NCI-H1048 (cell line): ENCODE measurements around the gene CCDC198.

Source experiments
- DNase-seq: peaks from one replicate; lab custom pipeline; 2025; lab: John Stamatoyannopoulos, UW

The CCDC198 gene

GRCh38 chr14:57493467-57494181 is at the start of gene CCDC198:
CCDC198 (minus strand) TSS chr14:57493857; CDS start chr14:57493715, 142 bp downstream.
- no peak for DNase-seq

- no peak for DNase-seq
Measured at GRCh38 chr14:57533214-57533613, 39.6 kb upstream of the CCDC198 start.

GRCh38 chr14:57530571-57530970 is 36.9 kb upstream of the CCDC198 start:
- no peak for DNase-seq

GRCh38 chr14:57526942-57527341 is 33.3 kb upstream of the CCDC198 start:
- DNase-seq = no peak

- no peak for DNase-seq
Measured at GRCh38 chr14:57519043-57519442, 25.4 kb upstream of the CCDC198 start.

GRCh38 chr14:57512220-57512619 is 18.6 kb upstream of the CCDC198 start:
- DNase-seq = no peak

- no peak for DNase-seq
Measured at GRCh38 chr14:57508756-57509155, 15.1 kb upstream of the CCDC198 start.

GRCh38 chr14:57502586-57503254 is 9.1 kb upstream of the CCDC198 start:
- DNase-seq = no peak

GRCh38 chr14:57501039-57501557 is 7.4 kb upstream of the CCDC198 start:
- no peak for DNase-seq

- no peak for DNase-seq
Measured at GRCh38 chr14:57498659-57499058, 5.0 kb upstream of the CCDC198 start.

GRCh38 chr14:57498035-57498434 is 4.4 kb upstream of the CCDC198 start:
- no peak for DNase-seq

GRCh38 chr14:57495416-57495815 is 1.8 kb upstream of the CCDC198 start:
- DNase-seq = no peak

- DNase-seq = no peak
Measured at GRCh38 chr14:57492859-57493258, 798 bp downstream of the CCDC198 start.

GRCh38 chr14:57491640-57492039 is 2.0 kb downstream of the CCDC198 start:
- DNase-seq = no peak

- no peak for DNase-seq
Measured at GRCh38 chr14:57487771-57488170, 5.9 kb downstream of the CCDC198 start.

GRCh38 chr14:57486767-57487379 is 6.8 kb downstream of the CCDC198 start:
- DNase-seq = no peak

- no peak for DNase-seq
Measured at GRCh38 chr14:57485635-57486034, 8.0 kb downstream of the CCDC198 start.

- DNase-seq = no peak
Measured at GRCh38 chr14:57482120-57482519, 11.5 kb downstream of the CCDC198 start.

GRCh38 chr14:57480051-57480450 is 13.6 kb downstream of the CCDC198 start:
- no peak for DNase-seq

GRCh38 chr14:57479197-57479596 is 14.5 kb downstream of the CCDC198 start:
- DNase-seq = no peak

GRCh38 chr14:57478050-57478449 is 15.6 kb downstream of the CCDC198 start:
- no peak for DNase-seq

- no peak for DNase-seq
Measured at GRCh38 chr14:57470909-57471308, 22.7 kb downstream of the CCDC198 start.
